Measurements from ENCODE around the gene TMEM44.

- no peak for TF ChIP-seq EZH2 (IDR thresholded peaks at IDR 0.05; ENCODE audit: borderline replicate concordance, low read length)
- TF ChIP-seq CTCF (conservative IDR thresholded peaks at IDR 0.05 in 1 of 2, IDR thresholded peaks at IDR 0.05 in 1 of 2; ENCODE audit: extremely low read depth in 1 of 2, insufficient read depth in 1 of 2, low read depth in 1 of 2, low read length in 2 of 2): no peak
Measured at GRCh38 chr3:194675680-194676079, 42.5 kb upstream of the TMEM44 start.
